ENCODE results near the gene CHTF8.

- TF ChIP-seq CTCF (IDR thresholded peaks at IDR 0.05; ENCODE audit: low read depth, low read length) (no peak), EZH2phosphoT487 (IDR thresholded peaks at IDR 0.05; ENCODE audit: low read depth) (no peak)
These were observed 1.1 kb upstream of the CHTF8 start for GRCh38 chr16:69133373-69133954.
